22Rv1 (cell line): Measurements from ENCODE around the gene SMYD1.

ENCODE experiments used
- CTCF ChIP-seq: fragments of 450-650 bp; IDR thresholded peaks from 2 replicates; pipeline ENCODE4 v1.5.1; 2017; ENCODE audit warnings: mild to moderate bottlenecking
- ZFX ChIP-seq: fragments of 450-650 bp; IDR thresholded peaks from 2 replicates; pipeline ENCODE4 v1.6.1; 2017; ENCODE audit warnings: antibody characterized with exemption, borderline replicate concordance

GRCh38 chr2:88066543-88066942, 1.1 kb upstream of the SMYD1 start:
- TF ChIP-seq CTCF: no peak
- no peak for TF ChIP-seq ZFX
